Inflammatory macrophage treated with lipopolysaccharide for 4 hours (primary cell): ENCODE measurements around the gene EFNA2.
"Not testable (repeated sequence)": the region's sequence is repeated elsewhere in the genome, so short reads cannot be mapped to it uniquely, and the experiment has no call there.

ENCODE experiments used
- DNase-seq: peaks from one replicate; pipeline ENCODE4 v3.0.0-alpha.2; 2020

Gene EFNA2

GRCh38 chr19:1322198-1322981 lies 36.7 kb downstream of the EFNA2 start:
- no peak for DNase-seq

GRCh38 chr19:1324249-1324805 lies 38.7 kb downstream of the EFNA2 start:
- DNase-seq = no peak

- DNase-seq = peak; percentile 36
These were observed 39.3 kb downstream of the EFNA2 start for GRCh38 chr19:1324806-1325567.

- no peak for DNase-seq
These were observed 40.1 kb downstream of the EFNA2 start for GRCh38 chr19:1325568-1326294.

- DNase-seq = no peak
These were observed 41.5 kb downstream of the EFNA2 start for GRCh38 chr19:1327125-1327524.

GRCh38 chr19:1332208-1332607 lies 46.5 kb downstream of the EFNA2 start:
- not testable (repeated sequence) for DNase-seq

- no peak for DNase-seq
These were observed 50.5 kb downstream of the EFNA2 start for GRCh38 chr19:1336079-1336684.

GRCh38 chr19:1340681-1341469 lies 55.2 kb downstream of the EFNA2 start:
- no peak for DNase-seq

- DNase-seq = no peak
These were observed 57.4 kb downstream of the EFNA2 start for GRCh38 chr19:1343041-1343440.

GRCh38 chr19:1349211-1349610 lies 63.5 kb downstream of the EFNA2 start:
- no peak for DNase-seq

GRCh38 chr19:1350867-1351266 lies 65.2 kb downstream of the EFNA2 start:
- DNase-seq = no peak
